HG03135 (cell line): ENCODE results near the gene RPS23.
"Not testable (repeated sequence)": the region's sequence is repeated elsewhere in the genome, so short reads cannot be mapped to it uniquely, and the experiment has no call there.

ENCODE experiments used
- ATAC-seq: cut with Tn5 transposase; IDR thresholded peaks from one replicate; pipeline ENCODE4 v1.9.1; 2021; ENCODE audit warnings: mild to moderate bottlenecking, moderate library complexity; ENCODE audit not compliant: unreplicated experiment

The RPS23 gene

GRCh38 chr5:82290908-82291307 is 12.8 kb upstream of the RPS23 start:
- no peak for ATAC-seq

DNA sequence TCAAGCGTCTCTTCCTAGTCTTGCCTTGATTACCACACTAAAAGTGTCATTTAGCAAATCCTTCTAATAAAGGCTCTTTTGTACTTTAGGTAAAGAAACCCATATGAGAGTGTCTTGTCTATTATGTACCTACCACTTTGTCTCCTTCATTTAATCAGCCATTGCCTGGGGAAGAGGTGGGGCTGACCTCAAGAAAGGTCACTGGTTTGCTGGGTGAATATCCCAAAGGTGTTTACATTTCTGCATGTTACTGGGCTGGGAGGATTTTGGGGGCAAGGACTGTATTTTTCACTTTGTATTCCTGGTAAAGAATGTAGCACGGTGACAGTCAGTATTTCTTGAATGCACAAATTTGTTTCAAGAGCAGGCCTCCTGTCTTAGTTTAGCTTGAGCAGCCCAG is 11.9 kb upstream of the RPS23 start:
- no peak for ATAC-seq

DNA sequence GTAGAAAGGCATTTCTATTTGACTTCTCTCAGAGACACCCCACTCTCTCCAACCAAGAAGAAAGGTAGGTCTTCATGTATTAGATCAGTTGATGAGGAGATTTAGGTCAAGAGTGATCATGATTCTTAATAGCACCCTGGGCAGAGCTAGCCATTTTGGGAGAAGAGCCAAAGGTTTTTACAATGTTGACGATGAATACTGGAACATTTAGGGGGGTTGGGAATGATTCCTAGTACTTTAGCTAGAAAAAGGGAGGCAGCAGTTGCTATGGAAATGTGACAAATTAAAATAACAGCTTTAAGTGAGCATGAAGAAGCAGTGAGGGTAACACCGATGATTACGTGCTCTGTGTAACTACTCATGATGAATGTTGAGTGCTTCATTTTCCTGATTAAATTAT is 9.5 kb upstream of the RPS23 start:
- ATAC-seq, result no peak

- ATAC-seq, result no peak
Observed at GRCh38 chr5:82285206-82285605, 7.1 kb upstream of the RPS23 start.

GRCh38 chr5:82283893-82284292 is 5.7 kb upstream of the RPS23 start:
- no peak for ATAC-seq

DNA sequence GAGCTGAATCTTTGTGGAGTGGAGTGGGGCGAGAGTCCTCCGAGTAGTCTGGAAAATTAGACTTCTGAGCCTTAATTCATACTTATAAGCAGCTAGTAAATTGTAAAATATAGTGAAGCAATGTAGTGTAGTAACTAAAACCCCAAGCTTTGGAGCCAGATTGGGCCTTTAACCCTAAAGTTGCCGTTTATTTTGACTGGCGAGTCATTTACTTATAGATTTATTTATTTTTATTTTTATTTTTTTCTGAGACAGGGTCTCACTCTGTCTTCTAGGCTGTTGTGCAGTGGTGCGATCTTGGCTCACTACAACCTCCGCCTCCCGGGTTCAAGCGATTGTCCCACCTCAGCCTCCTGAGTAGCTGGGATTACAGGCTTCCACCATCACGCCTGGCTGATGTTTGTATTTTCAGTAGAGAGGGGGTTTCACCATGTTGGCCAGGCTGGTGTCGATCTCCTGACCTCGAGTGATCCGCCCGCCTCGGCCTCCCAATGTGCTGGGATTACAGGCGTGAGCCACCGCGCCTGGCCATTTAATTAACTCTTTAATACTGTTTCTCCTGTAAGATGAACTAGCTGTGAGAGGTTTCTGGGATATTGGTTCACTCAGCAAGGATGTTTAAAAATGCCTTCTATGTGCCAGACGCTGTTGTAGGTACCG is 687 bp upstream of the RPS23 start:
- ATAC-seq, result no peak

DNA sequence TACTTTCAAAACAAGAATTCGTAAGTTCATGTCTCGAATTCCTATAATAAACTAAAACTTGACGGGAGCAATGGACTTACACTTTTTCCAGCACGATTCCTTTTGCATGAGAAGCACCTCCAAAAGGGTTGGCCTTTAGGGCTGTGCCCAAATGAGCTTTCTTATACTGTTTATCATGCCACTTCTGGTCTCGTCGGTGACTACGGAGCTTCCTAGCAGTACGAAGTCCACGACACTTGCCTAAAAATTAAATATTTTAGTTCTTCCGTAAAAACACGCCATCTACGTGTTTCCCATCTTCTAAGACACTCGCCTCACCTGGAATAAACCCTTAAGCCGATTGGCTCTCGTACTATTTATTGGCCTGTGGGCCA is 554 bp downstream of the RPS23 start:
- no peak for ATAC-seq

- no peak for ATAC-seq
Observed at GRCh38 chr5:82276800-82277612, 1.1 kb downstream of the RPS23 start.

DNA sequence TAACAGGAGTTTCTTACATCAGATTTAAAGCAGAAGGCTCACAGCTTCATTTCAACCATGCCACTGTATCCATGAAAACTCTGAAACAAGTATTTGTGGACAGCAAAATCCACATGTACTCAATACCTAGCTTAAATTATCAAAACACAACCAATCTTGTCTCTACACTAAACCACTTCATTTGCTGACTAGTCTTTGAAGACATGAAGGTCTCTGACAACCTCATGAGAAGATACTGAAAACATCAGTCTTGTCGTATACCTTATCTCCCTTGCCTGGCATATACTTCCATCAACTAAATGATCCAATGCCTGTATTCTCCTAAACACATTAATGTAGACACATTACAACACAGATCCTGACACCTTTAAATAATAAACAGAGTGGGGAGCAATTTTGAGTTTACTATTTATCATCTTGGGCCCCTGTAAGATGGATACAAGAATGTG is 2.9 kb downstream of the RPS23 start:
- ATAC-seq, result no peak

DNA sequence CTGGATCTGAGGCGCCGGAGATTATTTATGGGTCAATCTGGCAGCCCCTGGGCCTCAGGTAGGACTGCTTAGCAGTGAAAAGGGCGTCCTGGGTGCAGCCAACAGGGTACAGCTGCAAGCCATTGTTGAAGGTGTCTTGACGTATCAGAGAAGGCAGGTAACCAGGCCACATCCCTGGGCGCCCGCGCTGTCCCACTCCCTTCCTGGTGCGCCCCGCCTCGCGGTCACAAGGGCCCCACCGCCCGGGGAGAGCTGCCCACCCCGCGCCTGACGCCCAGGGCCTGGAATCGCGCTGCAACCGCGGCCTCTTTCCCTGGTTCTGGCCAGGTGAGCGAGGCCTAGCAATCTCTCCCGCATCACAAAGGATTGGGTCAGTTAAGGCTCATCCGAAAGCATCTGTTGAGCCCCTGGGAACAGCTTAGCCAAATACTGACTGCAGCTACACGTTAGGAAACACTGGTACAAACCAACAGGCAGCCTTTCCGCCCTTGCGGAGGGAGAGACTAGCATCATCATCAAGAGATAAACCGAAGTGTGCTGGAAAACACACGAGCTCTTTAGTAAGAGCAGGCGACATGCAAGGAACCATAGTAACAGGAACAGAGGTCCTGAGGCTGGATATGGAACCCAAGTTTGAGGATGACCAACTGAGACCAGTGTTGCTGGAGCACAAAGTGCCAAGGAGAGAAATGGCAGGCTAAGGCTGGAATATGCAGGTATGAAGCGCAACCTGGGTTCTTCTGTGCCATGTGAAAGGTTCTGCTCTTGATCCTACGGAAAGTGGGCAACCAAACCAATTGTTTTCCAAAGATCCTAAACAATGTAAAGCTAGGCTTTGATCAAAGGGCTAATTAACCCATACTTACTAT is 3.6 kb downstream of the RPS23 start:
- ATAC-seq, result no peak

- ATAC-seq, result not testable (repeated sequence)
Observed at GRCh38 chr5:82273426-82273825, 4.7 kb downstream of the RPS23 start.

DNA sequence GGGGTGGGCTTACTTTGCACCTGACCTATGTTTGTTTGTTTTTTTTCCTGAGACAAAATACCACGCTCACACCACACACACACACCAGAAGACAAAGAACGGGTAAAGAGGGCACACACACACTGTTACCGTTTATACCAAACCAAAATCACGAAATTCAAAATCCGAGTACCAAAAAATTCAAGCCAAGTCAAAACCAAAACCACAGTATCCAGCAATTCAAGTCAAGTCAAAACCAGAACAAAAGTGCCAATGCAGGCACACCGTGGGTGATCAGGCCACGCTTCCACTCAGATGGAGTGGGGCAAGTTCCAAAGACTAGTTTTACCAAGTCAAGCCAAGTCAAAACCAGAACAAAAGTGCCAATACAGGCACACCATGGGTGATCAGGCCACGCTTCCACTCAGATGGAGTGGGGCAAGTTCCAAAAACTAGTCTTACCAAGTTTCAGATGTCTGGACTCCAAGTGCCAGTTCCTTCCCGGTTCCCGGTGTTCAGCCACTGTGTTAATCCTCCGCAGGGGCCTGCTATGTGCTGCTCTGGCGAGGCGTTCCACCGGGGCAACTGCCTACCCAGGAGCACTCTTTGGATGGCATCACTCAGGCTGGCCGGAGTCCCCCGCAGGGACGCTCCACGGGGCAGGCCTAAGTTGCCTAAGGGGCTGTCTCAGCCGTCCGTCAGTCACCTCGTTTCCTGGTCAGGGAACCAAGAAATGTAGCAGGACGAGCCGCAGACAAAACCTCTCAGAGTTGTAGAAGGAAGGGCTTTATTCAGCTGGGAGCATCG is 5.4 kb downstream of the RPS23 start:
- ATAC-seq, result not testable (repeated sequence)

DNA sequence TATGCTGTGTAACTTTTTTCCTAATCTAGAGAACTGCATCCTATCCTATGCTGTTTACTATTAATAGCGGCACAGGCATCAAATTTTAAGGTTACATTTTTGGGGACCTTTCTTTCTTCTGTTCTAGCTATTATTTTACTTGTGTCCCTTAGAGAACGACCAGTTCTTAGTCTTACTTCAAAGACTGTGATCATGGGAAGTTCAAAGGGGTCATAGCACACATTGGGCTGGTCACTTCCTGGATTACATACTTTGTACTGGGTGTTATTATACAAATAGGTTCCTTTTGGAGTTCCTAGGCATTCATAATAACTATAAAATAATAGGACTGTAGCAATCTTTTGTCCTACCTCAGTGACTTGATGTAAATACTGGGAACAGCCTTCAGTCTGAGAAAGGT is 8.8 kb downstream of the RPS23 start:
- ATAC-seq, result not testable (repeated sequence)

DNA sequence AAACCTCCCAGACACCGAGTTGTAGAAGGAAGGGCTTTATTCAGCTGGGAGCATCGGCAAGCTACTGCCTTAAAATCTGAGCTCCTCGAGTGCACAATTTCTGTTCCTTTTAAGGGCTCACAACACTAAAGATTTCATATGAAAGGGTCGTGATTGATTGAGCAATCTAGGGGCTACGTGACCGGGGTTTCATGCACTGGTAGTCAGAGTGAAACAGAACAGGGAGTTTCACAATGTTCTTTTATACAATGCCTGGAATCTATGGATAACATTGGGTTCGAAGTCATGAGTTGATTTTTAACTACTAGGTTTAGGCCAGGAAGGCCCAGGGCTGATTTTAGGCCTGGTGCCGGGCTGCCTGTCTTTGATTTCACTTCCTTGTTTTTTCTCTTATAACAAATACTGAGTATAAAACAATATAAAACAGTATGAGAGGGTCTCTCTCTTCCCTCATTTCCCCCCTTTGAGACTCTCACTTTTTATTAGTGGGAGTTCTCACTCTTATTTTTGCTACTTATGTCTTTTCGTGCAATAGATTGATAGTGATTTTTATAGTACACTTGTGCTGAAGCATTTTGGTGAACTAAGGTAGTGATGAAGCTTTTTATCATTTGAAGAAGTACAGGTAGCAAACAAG is 10.7 kb downstream of the RPS23 start:
- not testable (repeated sequence) for ATAC-seq

DNA sequence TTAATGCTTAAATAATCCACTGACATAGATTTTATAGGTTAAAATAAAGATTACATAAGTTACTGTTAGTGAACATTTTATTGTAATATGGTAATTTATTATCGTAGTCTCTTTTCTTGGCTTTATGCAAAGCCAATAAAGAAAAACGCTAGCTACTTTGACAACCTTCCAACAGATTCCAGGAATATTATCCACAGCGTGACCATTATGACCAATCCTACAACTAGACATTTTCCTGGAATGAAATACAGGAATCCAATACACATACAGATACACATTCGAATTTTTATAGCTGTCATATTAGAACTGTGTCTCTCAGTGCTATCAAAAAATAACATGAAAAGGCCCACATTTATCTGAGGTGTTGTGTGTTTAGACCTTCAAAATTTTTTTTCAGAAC is 13.1 kb downstream of the RPS23 start:
- ATAC-seq, result no peak

DNA sequence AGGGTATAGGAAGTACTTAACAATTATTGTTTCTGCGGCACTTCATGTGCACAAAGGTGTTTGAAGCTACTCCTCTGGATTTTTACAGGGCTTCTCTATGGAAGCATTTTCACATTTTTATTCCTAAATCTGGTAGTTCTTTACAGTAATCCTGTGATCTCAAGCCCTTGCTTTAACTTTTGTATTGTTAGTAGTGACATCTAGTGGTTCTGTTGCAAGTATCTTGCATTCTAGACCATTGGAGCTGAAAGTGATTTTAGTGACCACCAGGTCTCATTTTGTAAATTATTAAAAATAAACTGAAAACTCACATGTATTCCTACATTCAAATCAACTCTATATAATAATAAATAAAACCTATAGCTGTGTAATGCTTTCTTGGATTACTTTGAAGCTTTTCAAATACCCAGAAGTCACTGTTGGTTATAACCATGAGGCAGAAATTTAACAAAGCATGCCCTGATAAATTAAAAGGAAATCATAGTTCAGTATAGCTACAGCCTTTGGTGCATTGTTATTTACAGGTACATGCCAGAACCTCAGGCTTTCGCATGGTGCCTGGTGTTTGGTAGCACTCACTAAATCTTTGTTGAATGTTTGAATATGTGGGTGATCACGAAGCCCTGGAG is 18.9 kb downstream of the RPS23 start:
- ATAC-seq, result no peak

- no peak for ATAC-seq
Observed at GRCh38 chr5:82257729-82258128, 20.4 kb downstream of the RPS23 start.

GRCh38 chr5:82257247-82257646 is 20.9 kb downstream of the RPS23 start:
- no peak for ATAC-seq

DNA sequence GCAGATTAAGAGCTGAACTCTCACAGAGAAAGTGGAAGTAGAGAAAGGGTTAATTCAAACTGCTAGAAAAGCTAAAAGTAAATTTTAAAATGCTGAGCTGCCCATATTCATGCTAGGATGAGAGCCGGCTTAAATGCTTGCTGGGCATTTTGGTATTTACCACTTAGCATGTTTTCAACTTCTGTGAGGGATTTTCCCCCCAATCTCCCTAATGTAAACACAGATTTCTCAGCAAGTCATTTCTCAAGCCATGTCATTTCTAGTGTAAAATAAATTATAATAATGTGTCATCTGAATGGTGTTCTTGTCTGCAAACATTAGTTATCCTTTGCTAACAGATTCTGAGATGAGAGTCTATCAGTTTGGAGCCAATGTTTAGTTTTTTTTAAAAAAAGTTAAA is 22.3 kb downstream of the RPS23 start:
- ATAC-seq, result no peak

DNA sequence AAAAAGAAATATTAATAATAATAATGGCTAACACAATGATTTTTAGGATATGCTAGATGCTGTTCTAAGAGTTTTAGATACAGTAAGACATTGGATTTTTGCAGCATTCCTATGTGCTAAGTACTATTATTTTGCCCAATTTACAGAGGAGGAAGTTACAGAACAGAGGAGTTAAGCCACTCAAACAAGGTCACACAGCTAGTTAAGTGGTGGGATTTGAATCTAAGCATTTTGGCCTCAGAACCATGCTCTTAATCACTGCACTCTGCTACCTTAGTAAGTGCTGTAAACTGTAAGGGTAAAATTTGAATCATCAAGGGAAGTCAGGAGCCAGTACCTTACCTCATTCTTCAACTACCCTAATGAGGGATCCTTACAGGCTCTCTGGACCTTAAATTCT is 25.4 kb downstream of the RPS23 start:
- no peak for ATAC-seq
